Astrocyte of the cerebellum (primary cell): Measurements from ENCODE around the gene WDR77.

ENCODE experiments used
- DNase-seq: peaks from one replicate; pipeline ENCODE4 v3.0.0-alpha.2; 2011; ENCODE audit warnings: low read depth
- H3K4me3 ChIP-seq: 2 replicates; pipeline ENCODE4 v1.5.1; 2011; ENCODE audit warnings: mild to moderate bottlenecking, low read depth, low read length, moderate library complexity
- in situ Hi-C: cut with HindIII; loops from 2 replicates; pipeline ENCODE4 v1.10.0; 2017; ENCODE audit warnings: low sequenced_read_pairs
- TF ChIP-seq, protein P1 (sequence below): IDR thresholded peaks from 2 replicates; pipeline ENCODE4 v1.5.1; 2012; ENCODE audit warnings: low read length, low read depth, moderate library complexity, mild to moderate bottlenecking; ENCODE audit errors: missing control alignments

Gene WDR77

DNA sequence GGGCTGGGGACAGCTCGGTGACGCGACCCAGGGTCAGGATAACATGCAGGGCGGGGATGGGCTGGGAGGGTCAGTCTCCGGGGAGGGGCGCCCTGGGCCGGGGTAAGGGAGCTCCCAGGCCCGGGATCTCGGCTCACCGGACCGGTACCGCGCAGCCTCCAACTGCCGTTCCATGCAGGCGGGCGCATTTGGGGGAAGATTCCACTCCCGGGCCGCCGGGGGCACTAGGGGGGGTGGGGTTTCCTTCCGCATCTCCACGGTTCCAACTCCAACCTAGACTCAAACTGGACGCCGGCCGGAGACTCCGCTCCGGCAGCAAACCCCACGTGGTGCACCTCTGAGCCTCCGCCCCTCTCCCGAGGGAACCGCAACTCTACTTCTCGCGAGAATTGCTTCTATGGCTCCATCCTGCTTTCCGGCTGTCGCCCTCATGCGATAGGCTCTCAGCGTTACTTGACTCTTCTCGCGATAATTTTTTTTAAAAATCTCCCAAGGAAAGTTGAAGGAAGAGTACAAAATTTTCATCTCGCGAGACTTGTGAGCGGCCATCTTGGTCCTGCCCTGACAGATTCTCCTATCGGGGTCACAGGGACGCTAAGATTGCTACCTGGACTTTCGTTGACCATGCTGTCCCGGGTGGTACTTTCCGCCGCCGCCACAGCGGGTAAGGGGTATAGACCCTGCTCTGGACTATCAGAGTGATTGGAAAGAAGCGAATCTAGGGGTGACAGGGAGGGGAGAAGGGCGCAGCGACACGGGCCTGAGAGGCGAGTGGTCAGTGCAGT lies at the start of gene WDR77, which contains the start of gene ATP5PB:
WDR77 (minus strand) TSS at position 339 of the 785 bp plus-strand sequence; CDS start at position 252, 87 bp downstream.
ATP5PB (plus strand) TSS at position 547 of the 785 bp plus-strand sequence; CDS start at position 625, 78 bp downstream.
- DNase-seq: peak; percentile 99
- peak within 1 kb of the TSS; percentile 78 for H3K4me3 ChIP-seq

DNA sequence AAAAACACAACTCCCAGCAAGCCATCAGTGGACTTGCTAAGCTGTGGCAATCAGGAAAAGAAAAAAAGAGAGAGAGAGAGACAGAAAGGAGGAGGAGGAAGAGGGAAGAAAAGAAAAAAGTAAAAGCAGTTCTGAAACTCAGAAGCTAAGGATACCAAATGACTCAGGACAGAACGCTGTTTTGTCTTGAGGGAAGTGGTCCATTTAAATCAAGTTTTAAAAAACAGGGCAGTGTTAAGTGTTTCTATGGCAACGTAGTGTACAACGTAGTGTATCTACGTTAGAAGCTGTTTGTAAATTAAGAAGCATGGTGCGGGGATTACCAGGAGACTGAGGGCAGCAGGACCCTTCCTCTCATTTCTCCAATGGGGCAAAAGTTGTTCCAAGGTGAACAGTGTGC lies 48.5 kb upstream of the WDR77 start:
- in situ Hi-C loops: no loop called here
- TF ChIP-seq, protein P1, sequence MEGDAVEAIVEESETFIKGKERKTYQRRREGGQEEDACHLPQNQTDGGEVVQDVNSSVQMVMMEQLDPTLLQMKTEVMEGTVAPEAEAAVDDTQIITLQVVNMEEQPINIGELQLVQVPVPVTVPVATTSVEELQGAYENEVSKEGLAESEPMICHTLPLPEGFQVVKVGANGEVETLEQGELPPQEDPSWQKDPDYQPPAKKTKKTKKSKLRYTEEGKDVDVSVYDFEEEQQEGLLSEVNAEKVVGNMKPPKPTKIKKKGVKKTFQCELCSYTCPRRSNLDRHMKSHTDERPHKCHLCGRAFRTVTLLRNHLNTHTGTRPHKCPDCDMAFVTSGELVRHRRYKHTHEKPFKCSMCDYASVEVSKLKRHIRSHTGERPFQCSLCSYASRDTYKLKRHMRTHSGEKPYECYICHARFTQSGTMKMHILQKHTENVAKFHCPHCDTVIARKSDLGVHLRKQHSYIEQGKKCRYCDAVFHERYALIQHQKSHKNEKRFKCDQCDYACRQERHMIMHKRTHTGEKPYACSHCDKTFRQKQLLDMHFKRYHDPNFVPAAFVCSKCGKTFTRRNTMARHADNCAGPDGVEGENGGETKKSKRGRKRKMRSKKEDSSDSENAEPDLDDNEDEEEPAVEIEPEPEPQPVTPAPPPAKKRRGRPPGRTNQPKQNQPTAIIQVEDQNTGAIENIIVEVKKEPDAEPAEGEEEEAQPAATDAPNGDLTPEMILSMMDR: no peak
- no peak overlapping the region for H3K4me3 ChIP-seq
- DNase-seq: no peak

More for the DNA sequence above, at the start of gene WDR77, which contains the start of gene ATP5PB:
- TF ChIP-seq, protein P1: no peak
- in situ Hi-C loops: no loop called here

DNA sequence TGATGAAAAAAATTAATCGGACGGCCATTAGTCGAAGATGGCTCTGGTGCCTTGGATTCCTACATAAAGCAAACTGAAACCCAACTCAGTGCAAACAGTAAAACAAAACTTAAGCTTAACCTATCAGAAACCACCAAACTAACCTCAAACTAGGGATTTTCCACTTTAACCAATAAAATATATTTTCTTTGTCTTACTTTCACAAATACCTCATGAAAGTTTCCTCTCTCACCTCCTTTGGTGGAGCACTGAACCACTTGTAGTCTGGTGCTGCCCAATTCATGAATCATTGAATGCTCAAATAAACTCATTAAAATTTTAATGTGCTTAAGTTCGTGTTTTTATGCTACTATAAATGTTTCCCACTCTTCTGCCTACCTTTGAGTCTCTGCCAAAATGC lies 47.3 kb upstream of the WDR77 start:
- in situ Hi-C loops: no loop called here
- no peak overlapping the region for H3K4me3 ChIP-seq
- TF ChIP-seq, protein P1: no peak
- no peak for DNase-seq

DNA sequence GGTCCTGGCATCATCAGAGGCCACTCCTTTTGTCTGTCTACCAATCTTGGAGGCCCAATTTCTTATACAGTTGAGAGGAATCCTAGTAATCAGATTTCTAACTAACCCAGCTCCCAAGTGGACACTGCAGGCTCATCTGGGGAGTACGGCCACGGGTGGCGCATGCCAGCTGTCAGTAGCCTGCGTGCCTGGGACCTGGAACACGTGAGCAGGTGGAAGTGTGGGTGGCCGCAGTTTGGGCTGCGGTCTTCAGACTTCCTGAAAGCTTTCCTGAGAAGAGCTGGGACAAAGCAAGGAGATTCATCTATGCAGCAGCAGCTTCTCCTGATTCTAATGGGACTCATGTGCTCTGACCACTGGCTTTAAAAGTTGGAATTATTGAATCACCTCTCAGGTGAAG lies 42.0 kb upstream of the WDR77 start:
- in situ Hi-C loops: no loop called here
- DNase-seq: no peak
- H3K4me3 ChIP-seq: no peak overlapping the region
- TF ChIP-seq, protein P1: no peak

DNA sequence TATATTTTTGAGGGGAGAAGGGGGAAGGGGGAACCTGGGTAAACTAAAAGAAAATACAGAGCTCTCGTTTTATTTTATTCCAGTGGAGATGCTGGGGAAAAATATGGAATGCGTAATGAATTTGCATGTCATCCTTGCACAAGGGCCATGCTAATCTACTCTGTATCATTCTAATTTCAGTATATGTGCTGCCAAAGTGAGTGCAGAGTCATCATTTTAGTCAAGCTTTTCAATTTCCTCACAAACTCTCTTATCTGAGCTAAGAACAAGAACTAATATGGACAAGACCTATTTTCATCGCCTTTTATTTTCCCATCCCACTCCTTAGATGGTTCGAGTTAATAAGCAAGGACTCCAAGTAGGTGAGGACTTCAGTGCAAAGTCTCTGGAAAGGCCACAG lies 41.2 kb upstream of the WDR77 start:
- TF ChIP-seq, protein P1: no peak
- no peak for DNase-seq
- in situ Hi-C loops: no loop called here
- no peak overlapping the region for H3K4me3 ChIP-seq

DNA sequence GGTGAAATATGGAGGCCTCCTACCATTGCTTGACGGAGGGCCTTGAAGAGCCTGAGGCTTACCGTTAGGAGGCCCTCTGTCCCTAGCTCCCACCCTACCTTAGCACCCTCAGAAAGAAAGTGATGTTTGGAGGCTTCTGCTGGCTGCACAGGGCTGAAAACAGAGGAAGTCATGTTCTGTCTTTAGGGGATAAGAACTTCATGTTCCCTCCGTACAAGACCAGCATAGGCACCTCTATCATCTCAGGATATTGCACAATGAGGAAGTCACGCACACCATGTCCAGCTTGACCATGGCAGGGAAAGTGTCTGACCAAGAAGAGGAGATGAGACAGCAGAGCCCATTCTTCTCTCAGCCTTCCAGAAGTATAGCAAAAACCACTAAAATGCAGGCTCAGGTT lies 40.5 kb upstream of the WDR77 start:
- in situ Hi-C loops: no loop called here
- DNase-seq: no peak
- TF ChIP-seq, protein P1: no peak
- no peak overlapping the region for H3K4me3 ChIP-seq
